Measurements from ENCODE around the gene RYR3.

RYR3 gene

GRCh38 chr15:33460166-33460805 is 149.5 kb downstream of the RYR3 start:
- no peaks in the 10 kb centered on the region; the same call in 1 of the 2 replicates for H3K4me1 ChIP-seq (ENCODE audit: insufficient read depth, low read length)
- H3K36me3 ChIP-seq (ENCODE audit: insufficient read depth, low read length) = no peaks in the 10 kb centered on the region
- H3K9me3 ChIP-seq (ENCODE audit: control insufficient read depth, insufficient read depth, low read length) = no peaks in the 10 kb centered on the region
- no peak overlapping the region for H3K9ac ChIP-seq (ENCODE audit: low read depth, low read length)

GRCh38 chr15:33461671-33462070 is 150.9 kb downstream of the RYR3 start:
- Histone ChIP-seq H3K9me3 (ENCODE audit: control insufficient read depth, insufficient read depth, low read length) (no peaks in the 10 kb centered on the region), H3K36me3 (ENCODE audit: insufficient read depth, low read length) (no peaks in the 10 kb centered on the region), H3K9ac (ENCODE audit: low read depth, low read length) (no peak overlapping the region), H3K4me1 (ENCODE audit: insufficient read depth, low read length) (no peaks in the 10 kb centered on the region)

- Histone ChIP-seq H3K9ac (ENCODE audit: low read depth, low read length) (no peak overlapping the region), H3K9me3 (ENCODE audit: control insufficient read depth, insufficient read depth, low read length) (no peaks in the 10 kb centered on the region), H3K36me3 (ENCODE audit: insufficient read depth, low read length) (no peaks in the 10 kb centered on the region), H3K4me1 (ENCODE audit: insufficient read depth, low read length) (peaks cover 8% of the 10 kb centered on the region)
These were observed 156.5 kb downstream of the RYR3 start for GRCh38 chr15:33467146-33467815.

- no peaks in the 10 kb centered on the region for H3K36me3 ChIP-seq (ENCODE audit: insufficient read depth, low read length)
- H3K4me1 ChIP-seq (ENCODE audit: insufficient read depth, low read length) = peaks cover 8% of the 10 kb centered on the region
- H3K9me3 ChIP-seq (ENCODE audit: control insufficient read depth, insufficient read depth, low read length) = no peaks in the 10 kb centered on the region
- no peak overlapping the region for H3K9ac ChIP-seq (ENCODE audit: low read depth, low read length)
These were observed 157.0 kb downstream of the RYR3 start for GRCh38 chr15:33467816-33468163.

GRCh38 chr15:33468740-33469139 is 158.0 kb downstream of the RYR3 start:
- H3K9ac ChIP-seq (ENCODE audit: low read depth, low read length) = no peak overlapping the region
- H3K36me3 ChIP-seq (ENCODE audit: insufficient read depth, low read length) = no peaks in the 10 kb centered on the region
- peaks cover 8% of the 10 kb centered on the region for H3K4me1 ChIP-seq (ENCODE audit: insufficient read depth, low read length)
- no peaks in the 10 kb centered on the region for H3K9me3 ChIP-seq (ENCODE audit: control insufficient read depth, insufficient read depth, low read length)

GRCh38 chr15:33473005-33473404 is 162.2 kb downstream of the RYR3 start:
- H3K9me3 ChIP-seq (ENCODE audit: control insufficient read depth, insufficient read depth, low read length) = no peaks in the 10 kb centered on the region; the same call in 1 of the 2 replicates
- H3K9ac ChIP-seq (ENCODE audit: low read depth, low read length) = no peak overlapping the region
- no peaks in the 10 kb centered on the region for H3K36me3 ChIP-seq (ENCODE audit: insufficient read depth, low read length)
- H3K4me1 ChIP-seq (ENCODE audit: insufficient read depth, low read length) = peaks cover 8% of the 10 kb centered on the region

GRCh38 chr15:33473714-33474113 is 162.9 kb downstream of the RYR3 start:
- Histone ChIP-seq H3K9me3 (ENCODE audit: control insufficient read depth, insufficient read depth, low read length) (no peaks in the 10 kb centered on the region; the same call in 1 of the 2 replicates), H3K9ac (ENCODE audit: low read depth, low read length) (no peak overlapping the region), H3K4me1 (ENCODE audit: insufficient read depth, low read length) (peaks cover 8% of the 10 kb centered on the region; the same call in 1 of the 2 replicates), H3K36me3 (ENCODE audit: insufficient read depth, low read length) (no peaks in the 10 kb centered on the region)

- Histone ChIP-seq H3K36me3 (ENCODE audit: insufficient read depth, low read length) (no peaks in the 10 kb centered on the region), H3K4me1 (ENCODE audit: insufficient read depth, low read length) (no peaks in the 10 kb centered on the region), H3K9ac (ENCODE audit: low read depth, low read length) (no peak overlapping the region), H3K9me3 (ENCODE audit: control insufficient read depth, insufficient read depth, low read length) (no peaks in the 10 kb centered on the region; the same call in 1 of the 2 replicates)
These were observed 165.3 kb downstream of the RYR3 start for GRCh38 chr15:33476076-33476475.

GRCh38 chr15:33476908-33477307 is 166.1 kb downstream of the RYR3 start:
- Histone ChIP-seq H3K9ac (ENCODE audit: low read depth, low read length) (no peak overlapping the region), H3K4me1 (ENCODE audit: insufficient read depth, low read length) (no peaks in the 10 kb centered on the region)

GRCh38 chr15:33489335-33489734 is 178.6 kb downstream of the RYR3 start:
- H3K36me3 ChIP-seq (ENCODE audit: insufficient read depth, low read length) = no peaks in the 10 kb centered on the region
- peaks cover 6% of the 10 kb centered on the region; the same call in 1 of the 2 replicates for H3K4me1 ChIP-seq (ENCODE audit: insufficient read depth, low read length)
- no peaks in the 10 kb centered on the region; the same call in 1 of the 2 replicates for H3K9me3 ChIP-seq (ENCODE audit: control insufficient read depth, insufficient read depth, low read length)
- H3K9ac ChIP-seq (ENCODE audit: low read depth, low read length) = no peak overlapping the region

More at GRCh38 chr15:33476908-33477307, 166.1 kb downstream of the RYR3 start:
- Histone ChIP-seq H3K36me3 (ENCODE audit: insufficient read depth, low read length) (no peaks in the 10 kb centered on the region), H3K9me3 (ENCODE audit: control insufficient read depth, insufficient read depth, low read length) (no peaks in the 10 kb centered on the region; the same call in 1 of the 2 replicates)

GRCh38 chr15:33490703-33491102 is 179.9 kb downstream of the RYR3 start:
- H3K9ac ChIP-seq (ENCODE audit: low read depth, low read length) = no peak overlapping the region

GRCh38 chr15:33492434-33493052 is 181.8 kb downstream of the RYR3 start:
- Histone ChIP-seq H3K9ac (ENCODE audit: low read depth, low read length) (no peak overlapping the region), H3K36me3 (ENCODE audit: insufficient read depth, low read length) (no peaks in the 10 kb centered on the region), H3K9me3 (ENCODE audit: control insufficient read depth, insufficient read depth, low read length) (no peaks in the 10 kb centered on the region), H3K4me1 (ENCODE audit: insufficient read depth, low read length) (peaks cover 6% of the 10 kb centered on the region; the same call in 1 of the 2 replicates)

More at GRCh38 chr15:33490703-33491102, 179.9 kb downstream of the RYR3 start:
- H3K9me3 ChIP-seq (ENCODE audit: control insufficient read depth, insufficient read depth, low read length) = no peaks in the 10 kb centered on the region; the same call in 1 of the 2 replicates
- no peaks in the 10 kb centered on the region for H3K36me3 ChIP-seq (ENCODE audit: insufficient read depth, low read length)
- peaks cover 6% of the 10 kb centered on the region; the same call in 1 of the 2 replicates for H3K4me1 ChIP-seq (ENCODE audit: insufficient read depth, low read length)

- H3K9ac ChIP-seq (ENCODE audit: low read depth, low read length) = no peak overlapping the region
- H3K36me3 ChIP-seq (ENCODE audit: insufficient read depth, low read length) = no peaks in the 10 kb centered on the region
- no peaks in the 10 kb centered on the region for H3K9me3 ChIP-seq (ENCODE audit: control insufficient read depth, insufficient read depth, low read length)
- peaks cover 6% of the 10 kb centered on the region; the same call in 1 of the 2 replicates for H3K4me1 ChIP-seq (ENCODE audit: insufficient read depth, low read length)
These were observed 183.5 kb downstream of the RYR3 start for GRCh38 chr15:33494306-33494705.

- Histone ChIP-seq H3K9ac (ENCODE audit: low read depth, low read length) (no peak overlapping the region), H3K4me1 (ENCODE audit: insufficient read depth, low read length) (no peaks in the 10 kb centered on the region), H3K9me3 (ENCODE audit: control insufficient read depth, insufficient read depth, low read length) (no peaks in the 10 kb centered on the region; the same call in 1 of the 2 replicates), H3K36me3 (ENCODE audit: insufficient read depth, low read length) (no peaks in the 10 kb centered on the region)
These were observed 189.8 kb downstream of the RYR3 start for GRCh38 chr15:33500432-33501195.
